GM10847 (cell line): ENCODE data around the gene CFAP77.

Source experiments
- POLR2A ChIP-seq: IDR thresholded peaks from 2 replicates; pipeline ENCODE4 v1.6.1; 2011; ENCODE audit not compliant: insufficient read length; ENCODE audit errors: extremely low read depth

Gene CFAP77

DNA sequence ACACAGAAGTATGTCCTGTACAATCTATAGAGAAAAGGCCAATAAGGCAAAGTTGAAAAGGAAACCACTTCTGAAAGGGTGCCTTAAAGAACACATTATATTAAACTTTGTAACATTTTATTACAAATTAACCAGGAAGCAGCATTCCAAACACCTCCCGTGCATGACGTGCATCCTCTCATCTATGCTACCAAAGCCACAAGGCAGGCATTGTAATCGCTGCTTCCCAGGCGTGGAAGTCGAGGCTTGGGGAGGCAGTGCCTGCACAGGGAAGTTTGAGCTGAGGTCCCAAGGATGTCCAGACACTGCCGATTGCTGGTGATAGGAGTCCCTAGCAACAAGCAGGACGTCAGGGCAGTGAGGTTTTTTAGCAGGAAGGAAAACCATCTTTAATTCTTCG is 128.1 kb downstream of the CFAP77 start:
- TF ChIP-seq POLR2A = no peak

DNA sequence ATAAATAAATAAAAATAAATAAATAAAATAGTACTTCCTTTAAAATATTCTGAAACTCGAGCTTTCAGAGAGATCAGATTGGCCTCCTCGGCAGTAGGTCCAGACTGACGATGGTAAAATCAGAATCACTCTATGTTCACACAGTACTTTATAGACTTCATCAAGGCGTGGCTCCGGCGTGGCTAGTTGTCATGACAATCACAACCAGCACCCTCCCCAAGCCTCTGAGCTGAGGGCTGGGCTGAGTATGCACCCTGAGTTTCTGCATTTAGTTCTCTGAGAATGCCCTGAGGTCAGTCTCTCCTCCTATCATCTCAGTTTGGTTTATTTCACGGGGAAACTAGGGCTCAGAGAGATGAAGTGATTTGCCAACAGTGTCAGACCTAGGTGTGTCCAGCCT is 129.1 kb downstream of the CFAP77 start:
- no peak for TF ChIP-seq POLR2A

DNA sequence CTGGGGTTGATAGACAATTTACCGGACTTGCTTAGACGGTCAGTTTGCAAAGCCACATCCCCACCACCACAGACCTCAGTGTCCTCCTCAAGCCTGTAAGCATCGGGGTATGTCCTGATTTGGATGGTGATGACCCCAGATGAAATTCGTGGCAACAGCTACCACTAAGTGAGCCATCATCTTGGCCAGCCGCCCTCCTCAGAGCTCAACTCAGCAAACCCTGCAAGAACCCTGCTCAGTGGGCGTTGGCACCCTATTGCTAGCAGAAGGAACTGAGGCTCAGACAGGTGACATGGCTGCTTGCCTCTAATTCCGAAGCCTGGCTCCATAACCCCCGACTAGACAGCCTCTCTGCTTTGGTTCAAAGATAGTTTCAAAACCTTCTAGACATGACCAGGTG is 131.0 kb downstream of the CFAP77 start:
- no peak for TF ChIP-seq POLR2A

DNA sequence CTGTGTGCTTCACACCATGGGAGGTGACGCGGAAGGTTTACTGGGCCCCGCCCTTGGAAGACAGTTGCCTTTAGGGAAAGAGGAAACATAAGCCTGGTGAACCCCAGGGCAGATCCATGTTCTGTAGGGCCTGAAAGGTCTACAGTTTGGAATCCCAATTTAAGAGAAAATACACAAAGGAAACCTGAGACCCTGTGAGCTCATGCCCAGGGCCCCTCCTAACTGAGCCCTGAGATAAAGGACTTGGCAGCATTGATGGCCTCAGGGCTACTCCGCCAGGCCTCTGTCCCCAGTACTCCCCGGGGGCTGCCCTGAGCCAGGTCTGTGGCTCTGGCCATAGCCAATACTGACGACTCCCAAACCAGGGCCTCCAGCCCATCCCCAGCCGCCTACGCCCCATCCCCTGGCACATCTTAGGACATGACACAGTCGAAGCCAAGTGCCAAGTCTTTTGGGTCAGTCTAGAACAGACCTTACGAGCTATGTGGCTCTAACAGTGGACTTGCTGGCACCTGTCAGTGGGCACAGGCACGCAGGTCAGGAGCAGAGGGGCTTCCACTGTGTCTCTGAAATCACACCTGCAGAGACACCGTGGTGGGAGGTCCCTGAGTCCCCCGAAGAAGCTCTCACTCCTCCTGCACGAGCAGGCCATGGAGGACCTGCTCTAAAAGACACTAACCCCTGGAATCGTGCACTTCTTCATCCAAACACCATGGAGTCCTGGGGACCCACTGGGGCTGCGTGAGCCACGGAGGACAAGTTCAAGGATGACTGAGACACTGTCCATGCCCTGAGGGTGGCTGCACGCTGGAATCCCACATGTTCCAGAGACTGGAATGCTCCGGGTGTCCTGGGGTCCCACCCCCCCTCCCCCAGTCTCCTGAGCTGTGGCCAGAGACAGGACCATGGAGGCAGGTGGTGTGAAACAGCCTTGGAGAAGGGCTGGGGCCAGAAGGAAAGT is 132.1 kb downstream of the CFAP77 start:
- TF ChIP-seq POLR2A = no peak

DNA sequence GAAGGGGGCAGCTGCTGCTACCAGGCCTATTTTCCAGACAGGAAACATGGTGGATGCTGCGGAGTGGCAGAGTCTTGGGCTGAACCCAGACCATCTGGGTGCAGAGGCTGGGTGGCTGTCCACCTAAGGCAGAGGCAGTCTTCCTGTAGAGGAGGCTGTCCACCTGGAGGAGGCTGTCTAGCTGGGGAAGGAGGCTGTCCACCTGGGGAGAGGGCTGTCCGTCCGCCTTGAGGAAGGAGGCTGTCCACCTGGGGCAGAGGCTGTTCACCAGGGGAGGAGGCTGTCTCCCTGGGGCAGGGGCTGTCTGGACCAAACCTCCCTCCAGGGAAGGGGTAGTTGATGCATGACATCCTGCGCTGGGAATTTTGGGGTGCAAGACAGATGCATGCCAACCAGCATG is 133.2 kb downstream of the CFAP77 start:
- no peak for TF ChIP-seq POLR2A

DNA sequence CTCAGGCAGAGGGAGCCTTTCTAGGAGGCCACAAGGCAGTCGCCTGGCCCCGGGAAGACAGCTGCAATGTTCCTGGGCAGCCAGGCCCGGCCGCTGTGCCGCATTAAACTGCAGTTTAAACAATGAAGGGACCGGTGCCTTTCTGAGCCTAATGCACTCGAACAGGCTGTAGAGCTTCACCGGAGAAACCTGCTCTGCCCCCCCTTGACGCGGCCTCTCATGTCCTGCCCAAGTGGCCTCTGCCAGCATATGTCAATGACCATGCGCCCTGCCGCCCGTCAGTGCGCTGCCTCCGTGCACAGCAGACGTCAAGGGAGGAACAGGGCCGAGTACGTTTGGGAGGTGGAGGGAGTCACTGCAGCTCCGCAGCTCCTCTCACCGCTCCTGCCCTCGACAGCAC is 133.9 kb downstream of the CFAP77 start:
- no peak for TF ChIP-seq POLR2A

DNA sequence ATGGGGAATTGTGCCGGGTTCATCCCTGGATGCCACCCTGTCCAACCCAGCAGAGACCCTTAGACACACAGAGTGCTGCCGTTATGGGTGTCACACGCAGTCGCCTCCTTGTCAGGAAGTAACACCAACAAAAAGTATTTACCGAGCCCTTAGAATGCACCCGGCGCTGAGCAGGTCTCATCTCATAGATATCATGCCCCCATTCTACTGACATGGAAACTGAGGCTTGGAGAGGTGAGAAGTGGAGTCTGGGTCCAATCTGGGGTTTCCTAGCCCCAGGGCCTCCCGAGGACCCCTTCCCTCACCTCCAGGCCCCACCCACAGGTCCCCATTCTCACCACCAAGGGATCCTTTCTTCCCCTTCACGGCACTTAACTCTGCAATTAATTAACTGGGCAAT is 135.6 kb downstream of the CFAP77 start:
- no peak for TF ChIP-seq POLR2A

DNA sequence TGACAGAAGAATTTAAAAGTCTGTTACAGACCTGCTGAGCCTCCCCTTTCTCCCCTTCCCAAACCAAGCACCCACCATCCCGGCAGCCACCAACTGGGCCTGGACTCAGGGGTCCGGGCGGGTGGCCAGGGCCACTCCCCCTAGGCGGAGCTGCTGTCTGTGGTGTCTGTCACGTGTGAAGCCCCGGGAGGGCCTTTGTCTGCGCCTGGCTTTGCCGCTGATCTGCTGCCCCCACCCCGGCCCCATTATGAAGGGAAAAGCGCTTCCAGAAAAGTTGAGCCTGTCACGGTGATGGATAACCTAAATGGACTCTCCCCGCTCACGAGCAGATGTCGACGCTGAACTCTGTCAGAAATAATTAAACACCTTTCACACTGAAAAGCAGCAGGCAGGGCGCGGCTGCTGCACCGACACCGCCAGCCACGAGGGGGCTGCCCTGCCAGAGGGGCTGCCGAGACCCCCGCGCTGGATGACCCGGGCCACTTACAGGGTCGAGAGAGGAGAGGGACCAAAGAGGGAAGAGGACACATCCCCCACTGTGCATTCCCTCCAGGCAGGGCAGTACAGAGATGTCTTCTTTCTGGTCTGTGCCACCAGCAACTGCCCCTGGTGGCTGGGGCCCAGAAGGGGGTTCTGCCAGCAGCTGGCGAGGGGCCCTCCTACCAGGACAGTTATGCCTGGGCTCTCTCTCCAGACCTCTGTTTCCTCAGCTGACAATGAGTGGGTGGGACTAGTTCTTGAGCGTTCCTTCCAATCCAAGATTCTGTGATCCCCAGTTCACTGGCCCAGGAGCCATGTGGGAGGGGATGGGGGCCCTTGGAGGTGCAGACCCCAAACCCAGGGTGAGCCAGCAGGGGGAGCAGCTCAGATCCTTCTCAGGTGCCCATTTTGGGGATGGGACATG is 136.4 kb downstream of the CFAP77 start:
- TF ChIP-seq POLR2A = no peak

DNA sequence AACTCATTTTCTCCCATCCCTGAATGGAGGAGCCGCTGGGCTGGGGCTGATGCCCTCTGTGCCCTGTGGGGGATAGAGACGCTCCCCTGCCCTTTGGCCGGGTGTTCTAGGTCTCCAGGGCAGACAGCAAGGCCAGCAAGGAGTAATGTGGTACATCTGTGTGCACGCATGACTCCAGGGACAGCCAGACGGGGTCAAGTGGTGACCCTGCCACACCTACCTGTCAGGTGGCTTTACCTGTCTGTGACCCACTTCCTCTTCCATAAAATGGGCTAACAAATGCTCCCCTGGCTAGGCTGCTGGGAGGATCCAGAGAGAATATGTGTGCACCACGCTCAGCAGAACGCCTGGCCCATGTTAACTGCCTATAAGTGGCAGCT is 137.0 kb downstream of the CFAP77 start:
- no peak for TF ChIP-seq POLR2A

DNA sequence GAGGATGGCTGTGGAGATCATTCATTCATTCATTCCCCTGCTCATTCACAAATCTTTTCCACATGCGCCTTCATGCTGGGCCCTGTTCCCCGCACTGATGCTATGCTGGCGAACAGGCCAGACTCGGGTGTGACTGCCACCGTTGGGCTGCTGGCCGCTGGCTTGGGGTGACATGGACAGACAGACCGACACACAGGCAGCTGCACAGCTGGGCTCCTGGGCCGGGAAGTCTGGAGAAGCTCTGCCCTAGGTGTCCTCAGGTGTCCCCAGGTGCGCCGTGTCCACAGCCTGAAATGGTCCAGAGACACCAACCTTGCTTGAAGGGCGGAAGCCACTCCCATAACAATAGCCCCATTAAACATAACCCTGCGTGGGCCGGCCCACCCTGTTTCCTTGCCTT is 137.4 kb downstream of the CFAP77 start:
- TF ChIP-seq POLR2A = no peak

DNA sequence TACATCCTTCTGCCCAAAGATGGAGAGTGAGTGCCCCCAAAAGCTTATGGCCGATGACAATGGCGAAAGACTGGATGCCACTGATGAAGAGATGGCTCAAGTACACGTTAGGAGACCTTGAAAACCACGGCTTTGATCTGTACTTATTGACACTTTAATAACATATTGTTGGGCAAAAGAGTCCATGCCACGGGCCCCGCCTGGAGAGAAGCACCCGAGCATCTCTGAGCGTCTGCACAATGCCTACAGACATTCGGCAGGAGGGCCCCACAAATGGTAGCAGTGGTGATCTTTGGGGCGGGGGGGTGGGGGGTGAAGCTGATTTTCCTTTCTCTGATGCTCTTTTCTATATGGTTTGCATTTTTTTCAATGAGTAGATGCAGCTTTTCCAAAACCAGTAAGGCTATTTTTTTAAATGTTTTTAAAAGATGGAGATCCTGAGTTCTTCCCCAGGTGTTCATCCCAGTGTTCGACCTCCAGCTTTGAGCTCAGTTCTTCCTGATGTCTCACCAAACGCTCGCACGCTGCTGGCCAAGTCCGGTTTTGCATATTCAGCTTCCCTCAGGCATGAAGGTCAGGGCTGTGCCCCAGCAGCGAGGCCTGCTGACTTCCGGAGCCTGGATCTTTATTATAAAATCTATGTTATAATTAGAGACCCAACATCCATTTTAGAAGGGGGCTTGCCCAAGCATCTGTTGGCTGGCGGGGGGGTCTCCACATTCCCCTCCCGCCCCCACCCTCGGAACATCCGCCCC is 138.1 kb downstream of the CFAP77 start:
- no peak for TF ChIP-seq POLR2A

DNA sequence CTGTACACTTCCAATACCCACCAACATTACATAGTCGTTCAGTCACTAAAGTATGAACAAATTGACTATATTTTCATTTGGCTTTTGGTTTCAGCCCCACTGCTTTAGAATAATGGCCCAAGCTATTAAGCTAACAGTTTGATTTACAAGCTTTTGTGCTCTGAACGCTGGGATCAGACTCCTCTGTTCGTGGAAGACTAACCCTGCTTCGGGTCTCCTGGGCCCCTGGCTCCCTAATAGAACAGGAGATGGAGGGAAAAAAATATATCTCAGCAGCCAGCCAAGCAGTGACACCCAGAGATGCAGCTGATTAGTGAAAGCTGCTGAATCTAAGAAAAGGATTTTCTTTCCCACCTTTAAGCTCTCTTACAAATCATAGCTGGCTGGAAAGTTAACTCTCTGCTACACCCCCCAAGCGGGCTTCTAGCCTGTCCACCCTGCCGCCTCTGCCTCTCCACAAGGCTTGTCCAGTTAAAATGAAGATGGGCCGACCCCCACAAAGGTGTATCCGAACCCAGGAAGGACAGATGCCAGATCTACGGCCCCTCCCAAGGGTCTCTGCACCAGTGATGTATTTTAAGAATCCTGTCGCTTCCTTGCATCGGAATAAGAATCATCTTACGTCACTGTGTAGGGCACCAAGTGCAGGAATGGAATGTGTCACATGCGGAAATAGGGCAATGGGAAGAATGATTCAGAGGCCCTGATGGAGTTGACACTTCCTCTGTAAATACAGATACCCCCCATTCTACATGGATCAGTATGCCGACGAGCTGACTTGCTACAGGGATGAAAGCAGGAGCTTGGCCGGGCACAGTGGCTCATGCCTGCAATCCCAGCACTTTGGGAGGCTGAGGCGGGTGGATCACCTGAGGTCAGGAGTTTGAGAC is 139.0 kb downstream of the CFAP77 start:
- no peak for TF ChIP-seq POLR2A

DNA sequence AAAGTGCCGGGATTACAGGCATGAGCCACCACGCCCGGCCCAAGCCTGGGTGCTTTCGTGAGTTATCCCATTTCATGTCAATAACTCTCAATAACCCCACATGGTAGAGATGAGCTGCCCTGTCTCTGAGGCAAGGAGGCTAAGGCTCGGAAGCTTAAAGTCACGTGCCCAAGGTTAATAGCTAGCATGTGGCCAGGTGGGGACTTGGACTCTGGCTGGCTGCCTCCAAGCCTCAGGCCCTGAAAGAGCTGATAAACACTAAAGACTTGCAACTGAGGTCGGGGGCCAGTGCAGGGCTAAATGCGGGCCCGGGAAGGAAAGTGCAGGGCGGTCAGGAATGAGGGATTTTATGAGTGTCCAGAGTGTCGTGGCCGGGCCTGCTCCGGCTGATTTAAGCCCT is 141.5 kb downstream of the CFAP77 start:
- no peak for TF ChIP-seq POLR2A

DNA sequence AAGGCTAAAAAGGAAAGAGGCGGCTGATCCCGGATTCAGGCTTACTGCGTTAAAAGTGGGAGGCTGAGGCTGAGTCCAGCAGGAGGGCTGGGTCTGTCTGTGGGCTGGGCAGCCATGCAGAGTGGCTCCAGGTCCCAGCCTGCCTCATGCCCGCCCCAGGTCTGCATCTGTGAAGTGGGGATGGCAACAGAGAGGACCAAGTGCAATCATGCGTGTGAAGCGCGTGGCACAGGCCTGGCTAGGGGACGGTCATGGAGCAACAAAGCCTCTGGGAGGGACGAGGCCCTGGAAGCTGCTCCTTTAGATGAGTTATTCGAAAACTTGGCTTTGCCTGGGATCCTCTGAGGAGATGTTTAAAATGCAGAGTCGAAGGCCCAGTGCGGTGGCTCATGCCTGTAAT is 142.0 kb downstream of the CFAP77 start:
- no peak for TF ChIP-seq POLR2A
